DMS53 treated with DMSO at 0.1 percent for 48 hours (cell line): ENCODE results near the gene PFKP.

ENCODE experiments used
- DNase-seq: peaks from one replicate; lab custom pipeline; 2025; ENCODE audit not compliant: unreplicated experiment; lab: John Stamatoyannopoulos, UW

PFKP gene

GRCh38 chr10:3129581-3130340, 62.4 kb downstream of the PFKP start:
- DNase-seq = no peak

DNA sequence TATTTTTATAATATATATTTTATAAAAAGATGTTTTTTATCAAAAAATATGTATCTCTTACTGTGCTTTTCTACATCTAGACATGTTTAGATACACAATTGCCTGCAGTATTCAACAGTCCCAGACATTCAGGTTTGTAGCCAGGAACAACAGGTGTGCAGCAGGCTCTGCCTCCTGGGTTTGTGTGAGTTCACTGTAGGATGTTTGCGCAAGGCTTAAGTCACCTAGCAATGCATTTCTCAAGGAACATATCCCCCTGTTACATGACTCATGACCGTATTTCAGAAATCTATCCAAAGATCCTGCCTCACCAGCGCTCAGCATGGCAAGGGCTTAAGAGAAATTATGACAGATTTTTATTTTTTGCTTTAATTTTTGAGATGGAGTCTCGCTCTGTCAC, 63.8 kb downstream of the PFKP start:
- peak; percentile 94 for DNase-seq

GRCh38 chr10:3132036-3133025, 65.0 kb downstream of the PFKP start:
- DNase-seq = no peak

- DNase-seq = no peak
Observed at GRCh38 chr10:3133948-3134347, 66.6 kb downstream of the PFKP start.

DNA sequence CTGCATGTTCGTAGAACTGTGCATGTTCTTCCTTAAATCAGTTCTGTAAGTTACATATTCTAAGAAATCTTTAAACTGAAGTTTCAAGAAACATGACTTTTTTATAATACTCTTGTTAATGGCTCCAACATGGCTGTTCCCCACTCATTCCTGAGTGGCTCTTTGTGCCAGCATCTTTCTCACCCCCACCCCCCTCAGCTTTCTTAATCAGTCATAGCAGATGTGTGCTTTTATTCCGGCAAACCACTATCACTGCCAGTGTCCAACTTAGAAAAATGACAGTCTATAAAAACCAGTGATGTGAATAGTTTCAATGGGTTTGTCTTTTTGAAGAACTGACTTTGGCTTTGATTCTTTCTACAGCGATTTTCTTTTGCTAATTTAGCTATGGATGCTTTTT, 67.7 kb downstream of the PFKP start:
- no peak for DNase-seq

GRCh38 chr10:3136336-3136735, 69.0 kb downstream of the PFKP start:
- DNase-seq = no peak

GRCh38 chr10:3136763-3137611, 69.6 kb downstream of the PFKP start:
- no peak for DNase-seq

DNA sequence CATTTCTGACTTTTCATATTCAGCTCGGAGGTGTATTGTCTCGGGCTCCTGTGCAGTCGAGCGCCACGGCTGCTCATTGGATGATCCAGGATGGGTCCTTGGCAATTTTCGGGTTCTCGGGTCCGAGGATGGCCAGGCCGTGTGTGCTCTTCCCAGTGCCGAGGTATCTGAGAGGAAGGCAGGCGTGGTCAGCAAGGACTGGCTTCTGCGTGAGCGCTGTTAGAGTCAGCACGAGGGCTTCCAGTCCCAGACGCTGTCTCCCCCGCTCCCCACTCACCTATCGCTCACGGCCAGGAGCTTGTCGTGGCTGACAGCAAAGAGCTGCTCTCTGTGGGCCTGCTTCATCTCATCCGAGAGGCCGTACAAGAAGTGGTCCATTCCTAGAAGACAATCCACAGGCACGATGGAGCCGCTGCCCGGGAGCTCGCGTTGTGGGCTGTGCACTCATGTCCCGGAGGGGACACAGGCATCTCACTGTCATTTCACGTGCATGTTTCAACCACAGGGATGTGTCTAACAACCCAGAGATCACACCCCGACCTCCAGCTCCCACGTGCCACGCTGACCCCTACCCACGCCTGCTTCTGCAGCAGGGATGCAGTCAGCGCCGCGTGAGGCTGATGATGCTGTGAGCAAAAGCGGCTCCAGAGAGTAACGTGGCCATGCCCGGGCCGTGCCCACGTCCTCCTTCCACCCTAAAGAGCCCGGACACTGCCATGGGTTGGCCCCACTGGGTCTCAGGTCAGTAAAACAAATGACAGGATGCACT, 70.8 kb downstream of the PFKP start:
- DNase-seq = no peak

DNA sequence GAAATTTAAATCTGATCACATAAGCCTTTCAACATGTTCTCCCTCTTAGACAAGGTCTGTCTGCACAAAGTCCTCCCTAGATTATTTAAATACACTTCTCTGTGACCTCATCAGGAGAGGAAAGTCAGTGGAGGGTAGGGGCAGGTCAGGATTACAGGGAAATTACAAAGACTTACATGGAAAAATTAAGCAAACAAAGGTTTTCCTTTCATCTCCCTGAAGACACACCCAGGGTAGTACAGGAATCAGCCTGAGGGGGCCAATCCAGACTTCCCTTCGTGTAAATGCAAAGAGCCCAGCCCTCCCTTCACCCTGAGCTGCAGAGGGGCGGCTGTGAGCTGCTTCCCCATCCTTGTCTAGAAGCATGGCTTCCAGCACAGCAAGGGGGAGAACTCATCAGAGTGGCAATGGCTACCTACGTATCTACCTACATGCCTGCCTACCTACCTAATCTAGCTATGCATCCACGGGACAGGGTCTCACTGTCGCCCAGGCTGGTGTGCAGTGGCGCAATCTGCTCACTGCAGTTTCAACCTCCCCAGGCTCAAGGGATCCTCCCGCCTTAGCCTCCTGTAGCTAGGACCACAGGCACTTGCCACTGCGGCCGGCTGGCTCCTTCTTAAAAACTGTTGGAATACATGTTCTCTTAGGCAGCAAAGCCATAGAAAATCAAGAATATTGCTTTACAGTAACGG, 72.0 kb downstream of the PFKP start:
- DNase-seq = no peak

DNA sequence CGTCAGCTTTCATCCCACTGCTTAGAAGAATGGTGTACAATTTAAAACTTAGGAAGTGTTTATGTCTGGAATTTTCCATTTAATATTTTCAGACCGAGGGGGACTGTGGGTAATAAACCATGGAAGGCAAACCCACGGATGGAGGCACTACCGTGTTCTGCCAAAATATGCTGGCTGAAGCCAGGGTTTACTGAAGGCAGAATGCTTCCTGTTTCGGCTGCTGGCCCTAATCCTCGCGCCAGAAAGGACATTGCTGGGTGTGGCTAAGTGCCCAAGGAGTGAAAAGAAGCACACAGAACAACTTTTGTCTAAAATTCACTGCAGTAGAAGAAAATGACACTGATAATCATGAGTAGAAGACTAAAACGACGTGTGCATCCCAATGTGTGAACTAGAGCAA, 72.9 kb downstream of the PFKP start:
- DNase-seq = no peak

- DNase-seq = no peak
Observed at GRCh38 chr10:3141351-3142005, 74.1 kb downstream of the PFKP start.

GRCh38 chr10:3142146-3142875, 75.0 kb downstream of the PFKP start:
- DNase-seq = no peak

DNA sequence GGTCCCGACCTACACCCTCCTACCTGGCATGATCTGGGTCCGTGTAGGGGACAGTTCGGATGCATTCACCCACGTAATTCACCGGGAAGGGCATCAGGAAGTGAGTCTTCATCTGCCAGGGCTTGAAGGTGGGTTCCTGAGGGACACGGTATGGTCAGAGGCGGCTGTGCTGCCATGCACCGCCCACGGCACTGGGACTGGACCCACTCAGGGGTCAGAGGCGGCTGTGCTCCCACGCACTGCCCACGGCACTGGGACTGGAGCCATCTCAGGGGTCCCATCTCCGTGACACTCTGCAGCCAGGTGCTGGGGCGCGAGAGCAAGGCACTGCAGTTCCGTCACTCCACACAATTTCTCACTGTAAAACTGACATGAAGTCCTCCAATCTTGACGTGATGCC, 76.0 kb downstream of the PFKP start:
- no peak for DNase-seq

GRCh38 chr10:3143791-3144434, 76.6 kb downstream of the PFKP start:
- DNase-seq = no peak

GRCh38 chr10:3145366-3145765, 78.0 kb downstream of the PFKP start:
- no peak for DNase-seq

DNA sequence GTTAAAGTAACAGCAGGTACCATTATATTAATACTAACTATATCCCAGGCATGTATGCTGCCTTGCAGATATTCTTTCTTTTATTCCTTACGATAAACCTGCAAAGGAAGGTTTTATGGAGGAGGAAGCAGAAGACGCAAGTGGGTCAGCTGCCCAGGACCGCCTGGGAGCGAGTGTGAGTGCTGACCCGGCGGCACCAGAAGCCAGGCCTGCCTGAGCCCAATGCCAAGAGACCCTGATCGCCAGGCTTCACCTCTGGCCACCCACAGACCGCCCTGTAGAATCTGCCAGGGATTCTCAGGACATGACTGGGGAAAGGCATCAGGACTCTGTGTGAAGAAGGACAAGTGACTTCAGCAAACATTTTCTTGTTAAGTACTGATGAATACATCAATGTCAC, 78.9 kb downstream of the PFKP start:
- no peak for DNase-seq

GRCh38 chr10:3147117-3147820, 79.9 kb downstream of the PFKP start:
- no peak for DNase-seq

DNA sequence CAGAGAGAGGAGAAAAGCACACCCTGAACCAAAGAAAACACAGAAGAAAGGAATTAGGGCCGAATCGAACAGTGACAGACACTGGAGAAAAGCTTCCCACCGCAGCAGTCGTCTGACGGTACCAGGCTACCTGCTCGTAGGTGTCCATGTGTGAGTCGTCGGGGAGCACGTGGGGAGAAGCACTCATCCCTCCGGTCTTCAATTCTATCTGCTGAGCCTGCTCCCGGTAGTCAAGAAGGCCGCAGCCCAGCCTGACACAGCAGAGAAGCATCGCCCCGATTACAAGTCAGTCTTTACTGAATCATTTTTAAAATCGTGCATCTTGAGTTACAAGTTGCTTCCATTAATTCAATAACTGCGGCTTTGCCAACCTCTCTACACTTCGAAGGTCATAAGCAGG, 80.7 kb downstream of the PFKP start:
- no peak for DNase-seq
